Spleen (tissue), 11 donors: ENCODE measurements around the gene BANP. TPM values are rescaled to one million over a fixed set of nuclear protein-coding genes. Genes with fewer than 3 reads are reported as not detected.

Experiments used
- DNase-seq: peaks from one replicate; pipeline ENCODE4 v3.0.0-alpha.2; 2020
- H3K27ac ChIP-seq, 8 donors: fragments of 200-600 bp; sonication (generic) in 7 of 8; 1 replicate in 4 of 8; 2 replicates in 4 of 8; pipeline versions ENCODE4 v1.5.0 to v1.8.0; 2016 to 2021; ENCODE audit warnings: inconsistent platforms in 4 of 8, mild to moderate bottlenecking in 4 of 8, moderate library complexity in 1 of 8
- H3K27me3 ChIP-seq, 7 donors: fragments of 200-600 bp; sonication (generic) in 6 of 7; replicated peaks in 1 of 7; 1 replicate in 4 of 7; 2 replicates in 3 of 7; pipeline versions ENCODE4 v1.5.0 to v1.8.0; 2016 to 2021; ENCODE audit warnings: inconsistent platforms in 3 of 7, mild to moderate bottlenecking in 1 of 7
- H3K36me3 ChIP-seq, 6 donors: fragments of 200-600 bp; sonication (generic) in 5 of 6; 1 replicate in 4 of 6; 2 replicates in 2 of 6; pipeline versions ENCODE4 v1.5.0 to v1.8.0; 2016 to 2021; ENCODE audit warnings: inconsistent platforms in 2 of 6
- H3K4me1 ChIP-seq, 6 donors: fragments of 200-600 bp; sonication (generic) in 5 of 6; 1 replicate in 3 of 6; 2 replicates in 3 of 6; pipeline versions ENCODE4 v1.5.0 to v1.8.0; 2016 to 2021; ENCODE audit warnings: inconsistent platforms in 3 of 6
- H3K4me3 ChIP-seq, 8 donors: fragments of 200-600 bp; sonication (generic) in 7 of 8; 1 replicate in 4 of 8; 2 replicates in 4 of 8; pipeline versions ENCODE4 v1.5.0 to v1.8.0; 2016 to 2021; ENCODE audit warnings: inconsistent platforms in 4 of 8, mild to moderate bottlenecking in 4 of 8, moderate library complexity in 2 of 8
- H3K9me3 ChIP-seq, 8 donors: fragments of 200-600 bp; sonication (generic) in 7 of 8; 1 replicate in 4 of 8; 2 replicates in 4 of 8; pipeline versions ENCODE4 v1.5.0 to v1.8.0; 2016 to 2021; ENCODE audit warnings: inconsistent platforms in 4 of 8
- POLR2A ChIP-seq, 3 donors: fragments of 450-650 bp; IDR thresholded peaks; one replicate each; pipeline ENCODE4 v1.5.1; 2017; ENCODE audit warnings: antibody characterized with exemption in 3 of 3, mild to moderate bottlenecking in 1 of 3
- POLR2AphosphoS5 ChIP-seq, 3 donors: sonication (generic); formaldehyde crosslinking; IDR thresholded peaks; one replicate each; pipeline ENCODE4 v1.5.1; 2017; ENCODE audit warnings: antibody characterized with exemption in 3 of 3
- WGBS, 5 donors: extraction: QIAGEN DNeasy Blood & Tissue Kit in 3 of 5; methylation state at CpG; one replicate each; pipeline versions ENCODE4 v1.1.5 to v1.1.7; 2013 to 2018; 5-methylcytosine and 5-hydroxymethylcytosine counted together
- intact Hi-C: fragments of 100-400 bp; cut with DNase I; formaldehyde crosslinking; loops from one replicate; pipeline ENCODE4 v1.15.0; 2023; ENCODE audit warnings: low total_unique reads
- polyA plus RNA-seq, 3 donors: library from polyadenylated mRNA; stranded (reverse); fragments of 200-250 nt; gene quantifications; one replicate each; pipeline ENCODE4 v1.2.1, GENCODE V29; 2013
- total RNA-seq, 7 donors: library from RNA; depleted of rRNA in 3 of 7; stranded (reverse); fragments of >200 nt in 3 of 7; fragmentation: NEBNext Ultra II Directional in 4 of 7; extraction: Animal tissue kit (Norgen Biotek cat#: 25700) in 4 of 7; gene quantifications; one replicate each; pipeline versions ENCODE4 v1.1.0 to v1.2.1, GENCODE V29; 2016 to 2021
- TF ChIP-seq, protein P1 (sequence below), 11 experiments: fragments of 200-600 bp in 7 of 11; fragments of 450-650 bp in 4 of 11; sonication (generic) in 4 of 11; IDR thresholded peaks in 8 of 11; conservative IDR thresholded peaks in 3 of 11; 1 replicate in 7 of 11; 2 replicates in 4 of 11; pipeline versions ENCODE4 v1.4.0 to v1.8.0; 2016 to 2021; ENCODE audit warnings: antibody characterized with exemption in 11 of 11, inconsistent platforms in 4 of 11, mild to moderate bottlenecking in 1 of 11
- donor health status: healthy with polysubstance abuse.
- donor health status: DM: no; HTN: no; CAD: no; lungs with moderate emphysema.
- donor health status: DM: no; HTN: no; CAD: no.
- donor health status: Bipolar disorder and iron deficiency.
- donor health status: healthy.
- donor health status: DM: no; HTN: no; CAD: no.
- donor health status: DM: yes; HTN: yes; CAD: no.

BANP gene
- total and polyA plus RNA-seq, 10 donors = 15.9 to 57.1 (median 42.7) TPM

DNA sequence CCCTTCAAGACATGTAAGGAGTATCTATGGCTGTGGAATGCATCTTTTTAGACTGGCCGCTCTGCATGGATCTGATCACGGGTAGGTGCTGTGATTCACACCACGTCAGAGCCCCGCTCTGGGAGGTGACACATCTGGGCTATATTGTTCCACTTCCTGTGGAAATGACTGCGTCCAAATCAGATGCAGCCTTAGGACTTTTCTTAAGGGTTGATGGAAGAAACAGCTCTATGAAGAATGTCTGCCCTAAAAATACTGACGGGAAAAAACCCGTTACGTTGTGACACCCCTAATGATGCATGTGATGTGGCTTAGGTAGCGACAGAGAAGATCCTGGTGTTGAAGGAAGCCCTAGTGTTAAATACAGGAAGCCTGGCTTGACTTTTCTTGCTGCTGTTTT lies 12.2 kb downstream of the BANP start:
- DNase-seq = no peak
- H3K27ac ChIP-seq = peak overlapping the region in 3 of 8 donors; percentile 12 to 40 (median 24)

DNA sequence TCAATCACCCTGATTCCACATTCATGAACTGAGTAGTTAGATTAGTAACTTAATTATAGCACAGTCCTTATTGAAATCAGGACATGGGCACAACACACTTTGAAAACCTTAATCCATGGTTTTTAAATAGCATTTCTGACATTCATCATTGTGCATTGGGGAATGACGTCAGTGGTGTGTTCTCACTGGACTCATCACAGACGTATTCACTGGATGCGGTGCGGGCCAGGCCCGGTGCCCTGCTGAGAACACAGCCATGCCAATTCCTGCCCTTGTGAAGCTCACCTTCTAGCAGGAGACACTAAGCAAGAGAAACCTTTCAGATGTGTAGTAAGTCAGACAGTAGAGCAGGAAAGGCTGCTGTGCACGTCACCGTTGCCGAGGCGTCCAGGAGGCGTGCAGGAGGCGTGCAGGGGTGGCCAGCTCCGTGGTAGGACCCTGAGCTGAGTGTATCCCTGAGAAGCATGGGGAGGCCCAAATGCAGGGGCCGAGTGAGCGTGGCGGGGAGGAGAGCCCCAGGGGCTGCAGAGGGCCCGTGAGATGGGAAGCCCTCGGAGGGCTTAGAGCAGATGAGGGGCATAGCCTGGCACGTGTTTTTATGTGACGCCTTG lies 12.9 kb downstream of the BANP start:
- no peak for DNase-seq
- Histone ChIP-seq H3K27ac (peak overlapping the region in 2 of 8 donors; percentile 12 to 24), H3K4me3 (no peak overlapping the region), H3K36me3 (peaks cover 0 to 10% (median 2%) of the 10 kb centered on the region in 6 donors), H3K9me3 (no peaks in the 10 kb centered on the region), H3K27me3 (no peaks in the 10 kb centered on the region), H3K4me1 (peaks cover 7 to 78% (median 44%) of the 10 kb centered on the region in 6 donors)
- TF ChIP-seq, protein P1, sequence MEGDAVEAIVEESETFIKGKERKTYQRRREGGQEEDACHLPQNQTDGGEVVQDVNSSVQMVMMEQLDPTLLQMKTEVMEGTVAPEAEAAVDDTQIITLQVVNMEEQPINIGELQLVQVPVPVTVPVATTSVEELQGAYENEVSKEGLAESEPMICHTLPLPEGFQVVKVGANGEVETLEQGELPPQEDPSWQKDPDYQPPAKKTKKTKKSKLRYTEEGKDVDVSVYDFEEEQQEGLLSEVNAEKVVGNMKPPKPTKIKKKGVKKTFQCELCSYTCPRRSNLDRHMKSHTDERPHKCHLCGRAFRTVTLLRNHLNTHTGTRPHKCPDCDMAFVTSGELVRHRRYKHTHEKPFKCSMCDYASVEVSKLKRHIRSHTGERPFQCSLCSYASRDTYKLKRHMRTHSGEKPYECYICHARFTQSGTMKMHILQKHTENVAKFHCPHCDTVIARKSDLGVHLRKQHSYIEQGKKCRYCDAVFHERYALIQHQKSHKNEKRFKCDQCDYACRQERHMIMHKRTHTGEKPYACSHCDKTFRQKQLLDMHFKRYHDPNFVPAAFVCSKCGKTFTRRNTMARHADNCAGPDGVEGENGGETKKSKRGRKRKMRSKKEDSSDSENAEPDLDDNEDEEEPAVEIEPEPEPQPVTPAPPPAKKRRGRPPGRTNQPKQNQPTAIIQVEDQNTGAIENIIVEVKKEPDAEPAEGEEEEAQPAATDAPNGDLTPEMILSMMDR (IDR thresholded peaks at IDR 0.05 in 8 of 11, conservative IDR thresholded peaks at IDR 0.05 in 3 of 11) = no peak
- TF ChIP-seq POLR2A (IDR thresholded peaks at IDR 0.05) (no peak), POLR2AphosphoS5 (IDR thresholded peaks at IDR 0.05) (no peak)
- WGBS, 5 donors = 84 to 90% (median 85%) methylated on average over 19 of the region's 19 CpGs
- intact Hi-C loops = no loop called here

More for the DNA sequence above, 12.2 kb downstream of the BANP start:
- H3K4me1 ChIP-seq = peaks cover 7 to 78% (median 48%) of the 10 kb centered on the region in 6 donors
- WGBS, 5 donors = 23 to 42% (median 27%) methylated on average over 9 of the region's 9 CpGs
- intact Hi-C loops = no loop called here
- H3K27me3 ChIP-seq = no peaks in the 10 kb centered on the region
- no peaks in the 10 kb centered on the region for H3K9me3 ChIP-seq
- TF ChIP-seq POLR2A (IDR thresholded peaks at IDR 0.05) = no peak
- TF ChIP-seq, protein P1 (IDR thresholded peaks at IDR 0.05 in 8 of 11, conservative IDR thresholded peaks at IDR 0.05 in 3 of 11) = no peak
- peak in 1 of 3 donors; percentile 16 for TF ChIP-seq POLR2AphosphoS5 (IDR thresholded peaks at IDR 0.05)
- H3K36me3 ChIP-seq = peaks cover 0 to 17% (median 2%) of the 10 kb centered on the region in 6 donors
- no peak overlapping the region for H3K4me3 ChIP-seq

DNA sequence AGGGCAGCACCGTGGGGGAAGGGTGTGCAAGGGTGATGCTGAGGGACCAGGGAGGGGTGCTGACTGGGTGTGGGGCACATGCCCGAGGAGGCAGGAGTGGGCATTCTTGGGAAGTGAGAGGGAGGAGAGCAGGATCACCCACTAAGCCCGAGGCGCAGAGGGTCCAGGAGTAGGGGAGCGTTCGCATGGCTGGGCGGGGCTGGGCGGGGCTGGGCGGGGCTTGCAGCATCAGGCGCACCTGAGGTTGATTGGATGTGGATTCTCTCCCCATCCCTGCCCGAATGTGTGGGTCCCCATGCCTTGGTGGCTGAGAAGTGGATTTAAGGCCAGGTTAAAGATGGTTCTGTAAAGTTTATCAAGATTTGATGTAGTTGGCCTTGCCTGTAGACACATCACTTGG lies 14.2 kb downstream of the BANP start:
- Histone ChIP-seq H3K27ac (peak overlapping the region in 4 of 8 donors; percentile 17 to 61 (median 55)), H3K27me3 (no peaks in the 10 kb centered on the region), H3K9me3 (no peaks in the 10 kb centered on the region), H3K4me1 (peaks cover 7 to 68% (median 36%) of the 10 kb centered on the region in 6 donors), H3K4me3 (no peak overlapping the region), H3K36me3 (peaks cover 0 to 20% (median 5%) of the 10 kb centered on the region in 6 donors)
- DNase-seq = no peak
- WGBS, 5 donors = 85 to 97% (median 93%) methylated on average over 11 of the region's 11 CpGs
- intact Hi-C loops = no loop called here
- TF ChIP-seq, protein P1 (IDR thresholded peaks at IDR 0.05 in 8 of 11, conservative IDR thresholded peaks at IDR 0.05 in 3 of 11) = no peak
- no peak for TF ChIP-seq POLR2AphosphoS5 (IDR thresholded peaks at IDR 0.05)
- no peak for TF ChIP-seq POLR2A (IDR thresholded peaks at IDR 0.05)

DNA sequence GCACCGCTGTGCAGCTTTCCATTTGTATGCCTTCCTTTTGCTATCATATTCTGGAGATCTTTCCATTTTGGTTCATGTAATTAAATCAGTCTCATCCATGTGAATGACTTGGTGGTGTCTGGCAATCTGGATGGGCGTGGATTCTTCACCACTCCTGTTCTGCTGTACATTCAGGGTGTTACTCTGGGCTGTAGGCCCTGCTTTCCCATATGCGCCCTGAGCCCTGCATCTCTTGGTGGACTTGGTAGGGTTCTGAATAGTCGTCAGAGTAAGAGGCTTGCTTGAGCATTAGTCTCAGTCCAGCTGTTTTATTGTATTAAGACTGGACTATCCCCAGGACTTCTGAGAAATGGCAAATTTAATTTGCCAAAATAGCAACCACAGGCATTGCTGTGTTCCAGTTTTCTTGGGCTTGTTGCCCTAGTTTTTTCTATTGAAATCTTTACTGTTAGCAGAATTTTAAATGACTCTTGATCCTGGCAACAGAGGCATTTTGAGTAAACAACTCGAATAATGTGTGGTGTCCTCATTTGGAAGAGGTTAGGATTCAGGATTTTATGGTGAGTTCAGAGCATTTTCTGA lies 14.9 kb downstream of the BANP start:
- H3K4me3 ChIP-seq = peak overlapping the region in 1 of 8 donors; percentile 51
- peaks cover 7 to 65% (median 36%) of the 10 kb centered on the region in 6 donors for H3K4me1 ChIP-seq
- no peak for TF ChIP-seq POLR2AphosphoS5 (IDR thresholded peaks at IDR 0.05)
- TF ChIP-seq POLR2A (IDR thresholded peaks at IDR 0.05) = no peak
- TF ChIP-seq, protein P1 (IDR thresholded peaks at IDR 0.05 in 8 of 11, conservative IDR thresholded peaks at IDR 0.05 in 3 of 11) = no peak
- no peaks in the 10 kb centered on the region for H3K27me3 ChIP-seq
- intact Hi-C loops = no loop called here
- no peak for DNase-seq
- 80 to 86% (median 83%) methylated on average over 5 of the region's 5 CpGs for WGBS, 5 donors
- peaks cover 0 to 24% (median 5%) of the 10 kb centered on the region in 6 donors for H3K36me3 ChIP-seq
- H3K9me3 ChIP-seq = peaks cover 0 to 7% (median 2%) of the 10 kb centered on the region in 8 donors
- peak overlapping the region in 6 of 8 donors; percentile 39 to 65 (median 59) for H3K27ac ChIP-seq
